Stomach (tissue), 9 donors: Measurements from ENCODE around the gene SSBP3. TPM values are rescaled to one million over a fixed set of nuclear protein-coding genes. Genes with fewer than 3 reads are reported as not detected.

Source experiments
- DNase-seq, 2 donors: peaks; one replicate each; pipeline versions ENCODE4 v3.0.0 to v3.0.0-alpha.2; 2013 to 2019
- H3K27ac ChIP-seq, 5 donors: fragments of 200-600 bp in 4 of 5; sonication (generic) in 4 of 5; one replicate each; pipeline ENCODE4 v1.5.1; 2013 to 2019; ENCODE audit warnings: mild to moderate bottlenecking in 1 of 5, moderate library complexity in 1 of 5
- H3K27me3 ChIP-seq, 3 donors: fragments of 200-600 bp; sonication (generic); one replicate each; pipeline ENCODE4 v1.5.1; 2017 to 2019; ENCODE audit warnings: mixed run types in 1 of 3
- H3K36me3 ChIP-seq, 4 donors: fragments of 200-600 bp; sonication (generic); 1 replicate in 3 of 4; 2 replicates in 1 of 4; pipeline ENCODE4 v1.5.1; 2016 to 2019
- H3K4me1 ChIP-seq, 4 donors: fragments of 200-600 bp; sonication (generic); one replicate each; pipeline ENCODE4 v1.5.1; 2016 to 2019
- H3K4me3 ChIP-seq, 4 donors: fragments of 200-600 bp; sonication (generic) in 3 of 4; one replicate each; pipeline ENCODE4 v1.5.1; 2016 to 2019; ENCODE audit warnings: mild to moderate bottlenecking in 1 of 4
- H3K9me3 ChIP-seq, 4 donors: fragments of 200-600 bp; sonication (generic); one replicate each; pipeline ENCODE4 v1.5.1; 2016 to 2019
- CTCF ChIP-seq, 7 experiments: fragments of 450-650 bp in 4 of 7; fragments of 200-600 bp in 3 of 7; sonication (generic) in 3 of 7; IDR thresholded peaks; one replicate each; pipeline ENCODE4 v1.5.1; 2016 to 2019; ENCODE audit warnings: antibody characterized with exemption in 7 of 7, control low read depth in 2 of 7, mild to moderate bottlenecking in 1 of 7
- EP300 ChIP-seq: sonication (generic); formaldehyde crosslinking; IDR thresholded peaks from one replicate; pipeline ENCODE4 v1.6.1; 2017; ENCODE audit warnings: antibody characterized with exemption
- POLR2A ChIP-seq, 4 donors: fragments of 450-650 bp; IDR thresholded peaks; one replicate each; pipeline ENCODE4 v1.6.1; 2016; ENCODE audit warnings: antibody characterized with exemption in 4 of 4, control low read depth in 2 of 4, mild to moderate bottlenecking in 1 of 4, moderate library complexity in 1 of 4
- POLR2AphosphoS5 ChIP-seq, 3 donors: sonication (generic); formaldehyde crosslinking; IDR thresholded peaks; one replicate each; pipeline ENCODE4 v1.6.1; 2016; ENCODE audit warnings: antibody characterized with exemption in 3 of 3
- WGBS, 5 donors: extraction: QIAGEN DNeasy Blood & Tissue Kit in 3 of 5; methylation state at CpG; one replicate each; pipeline versions ENCODE4 v1.1.5 to v1.1.7; 2013 to 2018; 5-methylcytosine and 5-hydroxymethylcytosine counted together
- intact Hi-C: fragments of 100-400 bp; cut with DNase I; formaldehyde crosslinking; loops from one replicate; pipeline ENCODE4 v1.15.1; 2023; ENCODE audit warnings: low total_unique reads
- polyA plus RNA-seq, 3 donors: library from polyadenylated mRNA; stranded (reverse); fragments of 200-250 nt; gene quantifications; one replicate each; pipeline ENCODE4 v1.2.3, GENCODE V29; 2013
- total RNA-seq, 5 donors: library from RNA; depleted of rRNA; stranded (reverse); fragments of >200 nt; gene quantifications; one replicate each; pipeline versions ENCODE4 v1.1.0 to v1.2.3, GENCODE V29; 2014 to 2016
- donor health status: healthy with polysubstance abuse.
- donor health status: Bipolar disorder and iron deficiency.
- donor health status: healthy.

Gene SSBP3
- total and polyA plus RNA-seq, 8 donors: 4.3 to 100 (median 38.1) TPM

- DNase-seq: no peak
- peaks cover 0 to 65% (median 50%) of the 10 kb centered on the region in 4 donors for H3K4me1 ChIP-seq
- WGBS, 5 donors: 82 to 91% (median 90%) methylated on average over 7 of the region's 7 CpGs
- intact Hi-C loops: loop anchor here (10.0 kb wide), 2 partner anchors 53 to 143 kb away; partner anchors contain the start of gene SSBP3
- no peaks in the 10 kb centered on the region for H3K27me3 ChIP-seq
- TF ChIP-seq POLR2AphosphoS5 (IDR thresholded peaks at IDR 0.05): no peak
- no peak for TF ChIP-seq POLR2A (IDR thresholded peaks at IDR 0.05)
- TF ChIP-seq CTCF (IDR thresholded peaks at IDR 0.05): no peak
- TF ChIP-seq EP300: no peak
- no peaks in the 10 kb centered on the region for H3K9me3 ChIP-seq
- H3K27ac ChIP-seq: no peak overlapping the region
- no peak overlapping the region for H3K4me3 ChIP-seq
- peaks cover 0 to 16% (median 4%) of the 10 kb centered on the region in 4 donors for H3K36me3 ChIP-seq
These were observed 143.9 kb downstream of the SSBP3 start for GRCh38 chr1:54262244-54262643.

- no peak for DNase-seq
- WGBS, 5 donors: 66 to 89% (median 88%) methylated on average over 10 of the region's 10 CpGs
- H3K4me1 ChIP-seq: peaks cover 0 to 51% (median 40%) of the 10 kb centered on the region in 4 donors
- intact Hi-C loops: loop anchor here (10.0 kb wide), 2 partner anchors 54 to 144 kb away; partner anchors contain the start of gene SSBP3
- no peaks in the 10 kb centered on the region for H3K27me3 ChIP-seq
- H3K27ac ChIP-seq: peak overlapping the region in 2 of 5 donors; percentile 43 to 47
- peaks cover 0 to 26% (median 8%) of the 10 kb centered on the region in 4 donors for H3K36me3 ChIP-seq
- H3K9me3 ChIP-seq: no peaks in the 10 kb centered on the region
- TF ChIP-seq POLR2A (IDR thresholded peaks at IDR 0.05) (no peak), EP300 (no peak), POLR2AphosphoS5 (IDR thresholded peaks at IDR 0.05) (no peak), CTCF (IDR thresholded peaks at IDR 0.05) (no peak)
- no peak overlapping the region for H3K4me3 ChIP-seq
These were observed 145.4 kb downstream of the SSBP3 start for GRCh38 chr1:54260810-54261209.

- Histone ChIP-seq H3K9me3 (no peaks in the 10 kb centered on the region), H3K4me3 (no peak overlapping the region), H3K27me3 (no peaks in the 10 kb centered on the region), H3K4me1 (peaks cover 0 to 40% (median 33%) of the 10 kb centered on the region in 4 donors), H3K36me3 (peaks cover 5 to 38% (median 14%) of the 10 kb centered on the region in 4 donors), H3K27ac (peak overlapping the region in 1 of 5 donors; percentile 14)
- WGBS, 5 donors: 63 to 82% (median 72%) methylated on average over 16 of the region's 16 CpGs
- intact Hi-C loops: loop anchor here (10.0 kb wide), 2 partner anchors 55 to 145 kb away; partner anchors contain the start of gene SSBP3
- TF ChIP-seq POLR2A (IDR thresholded peaks at IDR 0.05) (no peak), CTCF (IDR thresholded peaks at IDR 0.05) (no peak), POLR2AphosphoS5 (IDR thresholded peaks at IDR 0.05) (no peak), EP300 (no peak)
- DNase-seq: no peak
These were observed 146.6 kb downstream of the SSBP3 start for GRCh38 chr1:54259546-54260140.

GRCh38 chr1:54257876-54258275 is 148.3 kb downstream of the SSBP3 start:
- Histone ChIP-seq H3K36me3 (peaks cover 5 to 49% (median 19%) of the 10 kb centered on the region in 4 donors), H3K4me3 (no peak overlapping the region), H3K27me3 (no peaks in the 10 kb centered on the region), H3K9me3 (no peaks in the 10 kb centered on the region), H3K4me1 (peaks cover 3 to 40% (median 29%) of the 10 kb centered on the region in 4 donors), H3K27ac (no peak overlapping the region)
- no peak for DNase-seq
- TF ChIP-seq CTCF (IDR thresholded peaks at IDR 0.05) (no peak), EP300 (no peak), POLR2A (IDR thresholded peaks at IDR 0.05) (no peak)
- 89 to 94% (median 91%) methylated on average over 23 of the region's 23 CpGs for WGBS, 5 donors
- intact Hi-C loops: no loop called here
